ENCODE data around the gene SH3D19.

Gene SH3D19

DNA sequence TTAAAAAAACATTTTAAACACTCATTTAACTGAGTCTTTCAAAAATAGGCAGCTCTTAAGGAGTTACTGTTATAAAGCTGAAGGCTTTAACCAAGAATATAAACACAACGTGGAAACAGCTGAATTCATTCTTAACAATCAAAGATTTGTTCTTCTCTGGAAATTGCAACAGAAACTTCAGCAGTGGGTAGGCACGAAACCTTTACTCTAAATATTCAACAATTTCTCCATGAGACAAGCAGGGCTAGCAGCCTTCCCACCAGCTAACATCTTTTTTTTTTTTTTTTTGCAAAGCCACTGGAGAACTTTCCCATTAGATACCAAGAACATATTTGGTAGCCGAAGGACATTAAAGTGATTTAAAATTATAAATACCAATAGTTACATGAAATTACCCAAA, 126.7 kb downstream of the SH3D19 start:
- no peak for TF ChIP-seq CTCF (IDR thresholded peaks at IDR 0.05; ENCODE audit: insufficient read depth, missing control alignments)
- DNase-seq (ENCODE audit: insufficient read length, low spot score) (no peak), FAIRE-seq (peak; percentile 35)

GRCh38 chr4:151197247-151197646, 128.2 kb downstream of the SH3D19 start:
- TF ChIP-seq CTCF (IDR thresholded peaks at IDR 0.05; ENCODE audit: insufficient read depth, missing control alignments): no peak
- DNase-seq (ENCODE audit: insufficient read length, low spot score): no peak
- peak; percentile 35 for FAIRE-seq

GRCh38 chr4:151195801-151196200, 129.6 kb downstream of the SH3D19 start:
- no peak for TF ChIP-seq CTCF (IDR thresholded peaks at IDR 0.05; ENCODE audit: insufficient read depth, missing control alignments)
- FAIRE-seq: no peak
- no peak for DNase-seq (ENCODE audit: insufficient read length, low spot score)

- FAIRE-seq (no peak), DNase-seq (ENCODE audit: insufficient read length, low spot score) (no peak)
- no peak for TF ChIP-seq CTCF (IDR thresholded peaks at IDR 0.05; ENCODE audit: insufficient read depth, missing control alignments)
These were observed 132.0 kb downstream of the SH3D19 start for GRCh38 chr4:151193414-151193813.

DNA sequence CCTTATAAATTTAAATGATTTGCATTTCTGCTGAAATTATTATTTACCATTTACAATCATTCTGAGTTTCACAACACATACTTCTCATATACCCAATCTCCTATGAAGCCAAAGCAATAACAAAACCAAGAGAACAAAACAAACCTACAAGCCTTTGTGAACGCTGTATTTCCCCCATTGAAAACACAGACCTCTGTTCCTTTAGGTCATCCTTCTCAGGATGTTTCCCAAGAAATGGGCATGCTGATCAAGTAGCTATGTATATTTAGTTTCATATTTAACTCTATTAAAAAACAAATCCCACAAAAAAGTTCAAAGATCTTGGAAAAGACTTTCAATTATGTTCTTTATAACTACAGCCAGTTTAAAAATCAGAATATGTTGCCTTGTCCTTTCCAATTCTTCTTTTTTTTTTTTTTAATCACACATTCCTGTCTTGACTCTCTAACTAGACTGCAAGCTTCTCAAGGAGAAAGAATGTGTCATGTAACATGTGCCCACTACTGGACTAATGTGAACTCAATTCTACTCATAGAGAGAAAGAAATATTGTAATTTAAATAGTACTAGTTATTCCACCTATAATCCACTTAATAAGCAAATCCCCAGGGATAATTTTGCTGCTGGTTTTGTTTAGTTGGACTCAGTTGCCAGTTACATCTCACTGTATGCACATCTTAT, 132.7 kb downstream of the SH3D19 start:
- peak; percentile 70 for FAIRE-seq
- TF ChIP-seq CTCF (IDR thresholded peaks at IDR 0.05; ENCODE audit: insufficient read depth, missing control alignments): no peak
- DNase-seq (ENCODE audit: insufficient read length, low spot score): no peak

DNA sequence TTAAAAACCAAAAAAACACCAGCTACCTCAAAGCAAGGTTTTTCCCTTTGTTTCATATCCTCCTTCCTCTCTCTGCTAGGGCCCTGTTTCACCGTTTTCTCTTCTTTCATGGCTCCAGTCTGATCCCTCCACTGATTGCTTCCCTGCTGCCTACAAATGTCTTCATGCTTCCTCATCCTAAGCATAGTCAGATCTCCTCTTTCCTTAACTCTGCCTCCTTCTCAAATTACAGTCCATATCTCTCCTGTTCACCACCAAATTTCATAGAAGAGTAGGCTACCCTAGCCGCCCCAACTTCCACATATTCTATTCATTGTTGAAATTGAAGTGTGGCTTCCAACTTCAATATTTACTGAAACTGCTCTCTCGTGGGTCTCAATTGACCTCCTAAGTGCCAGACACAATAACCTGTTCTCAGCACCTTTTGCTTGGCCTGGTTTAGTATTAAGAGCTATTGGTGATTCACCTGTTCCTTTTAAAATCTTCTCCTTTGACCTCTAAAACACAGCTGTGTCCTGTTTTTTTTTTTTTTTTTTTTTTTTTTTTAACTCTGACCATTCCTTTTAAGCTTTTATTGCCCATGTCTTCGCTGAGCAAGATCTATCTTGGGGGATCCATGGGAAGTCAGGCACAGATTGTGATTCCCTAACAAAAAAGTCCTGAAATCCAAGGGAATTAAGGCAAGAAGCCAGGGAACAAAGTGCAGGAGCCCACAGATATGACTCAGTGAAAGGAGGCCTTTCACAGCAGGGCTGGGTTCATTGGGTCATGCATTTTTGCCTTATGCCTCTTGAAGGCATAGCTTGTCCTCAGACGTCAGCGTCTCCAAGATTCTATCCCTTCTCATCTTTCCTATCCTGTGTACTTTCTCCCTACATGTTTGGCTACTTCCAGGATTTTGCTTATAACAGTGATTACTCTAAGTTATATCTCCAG, 140.6 kb downstream of the SH3D19 start:
- no peak for DNase-seq (ENCODE audit: insufficient read length, low spot score)
- no peak for FAIRE-seq
- no peak for TF ChIP-seq CTCF (IDR thresholded peaks at IDR 0.05; ENCODE audit: insufficient read depth, missing control alignments)

Data from D721Med (cell line).